ENCODE data around the gene HNRNPD. TPM values are rescaled to one million over a fixed set of nuclear protein-coding genes. Genes with fewer than 3 reads are reported as not detected.

Gene HNRNPD
- total RNA-seq, 1 experiment from 2014 or later: 580 TPM

DNA sequence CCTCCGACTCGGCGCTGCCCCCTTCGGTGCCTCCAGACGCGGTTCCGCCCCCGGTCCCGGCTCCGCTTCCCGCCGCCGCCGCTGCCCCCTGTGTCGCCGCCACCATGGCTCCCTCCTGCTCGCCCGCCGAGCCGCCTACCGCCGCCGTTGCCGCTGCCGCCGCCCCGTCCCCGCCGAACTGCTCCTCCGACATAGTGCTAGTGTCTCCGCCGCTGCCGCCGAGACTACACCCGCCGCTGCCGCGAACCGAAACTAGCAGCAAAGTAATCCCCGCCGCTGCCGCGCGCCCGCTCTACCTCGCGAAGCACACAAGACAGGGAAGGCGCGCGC is 340 bp downstream of the HNRNPD start (continued):
- TF ChIP-seq, protein P1, sequence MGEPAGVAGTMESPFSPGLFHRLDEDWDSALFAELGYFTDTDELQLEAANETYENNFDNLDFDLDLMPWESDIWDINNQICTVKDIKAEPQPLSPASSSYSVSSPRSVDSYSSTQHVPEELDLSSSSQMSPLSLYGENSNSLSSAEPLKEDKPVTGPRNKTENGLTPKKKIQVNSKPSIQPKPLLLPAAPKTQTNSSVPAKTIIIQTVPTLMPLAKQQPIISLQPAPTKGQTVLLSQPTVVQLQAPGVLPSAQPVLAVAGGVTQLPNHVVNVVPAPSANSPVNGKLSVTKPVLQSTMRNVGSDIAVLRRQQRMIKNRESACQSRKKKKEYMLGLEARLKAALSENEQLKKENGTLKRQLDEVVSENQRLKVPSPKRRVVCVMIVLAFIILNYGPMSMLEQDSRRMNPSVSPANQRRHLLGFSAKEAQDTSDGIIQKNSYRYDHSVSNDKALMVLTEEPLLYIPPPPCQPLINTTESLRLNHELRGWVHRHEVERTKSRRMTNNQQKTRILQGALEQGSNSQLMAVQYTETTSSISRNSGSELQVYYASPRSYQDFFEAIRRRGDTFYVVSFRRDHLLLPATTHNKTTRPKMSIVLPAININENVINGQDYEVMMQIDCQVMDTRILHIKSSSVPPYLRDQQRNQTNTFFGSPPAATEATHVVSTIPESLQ (CRISPR knock-in tag; IDR thresholded peaks at IDR 0.05): no peak
- TF ChIP-seq RELA (CRISPR knock-in tag; IDR thresholded peaks at IDR 0.05; ENCODE audit: borderline replicate concordance) (0 out of 2 replicates have a peak, but pooled peaks have one; percentile 45), PRRX2 (CRISPR knock-in tag; IDR thresholded peaks at IDR 0.05) (peak; percentile 47; the same call in 1 of the 2 replicates), TEAD4 (CRISPR knock-in tag; IDR thresholded peaks at IDR 0.05) (peak; percentile 55; the same call in 1 of the 2 replicates), ZNF396 (CRISPR knock-in tag; IDR thresholded peaks at IDR 0.05; ENCODE audit: borderline replicate concordance) (no peak), ZNF671 (CRISPR knock-in tag; IDR thresholded peaks at IDR 0.05) (peak; percentile 77; the same call in 1 of the 2 replicates), KAT7 (CRISPR knock-in tag; IDR thresholded peaks at IDR 0.05; ENCODE audit: borderline replicate concordance) (peak; percentile 64; the same call in 1 of the 2 replicates), MYBL2 (CRISPR knock-in tag; IDR thresholded peaks at IDR 0.05) (no peak; the same call in 1 of the 2 replicates), FOXP1 (CRISPR knock-in tag; IDR thresholded peaks at IDR 0.05; ENCODE audit: borderline replicate concordance) (peak; percentile 73; the same call in 1 of the 2 replicates), ELF4 (CRISPR knock-in tag; IDR thresholded peaks at IDR 0.05; ENCODE audit: low read depth) (no peak), GABPB1 (CRISPR knock-in tag; IDR thresholded peaks at IDR 0.05) (no peak), CBFB (CRISPR knock-in tag; IDR thresholded peaks at IDR 0.05; ENCODE audit: low read depth) (no peak), FOXJ3 (CRISPR knock-in tag; IDR thresholded peaks at IDR 0.05; ENCODE audit: borderline replicate concordance) (no peak), EMX1 (CRISPR knock-in tag; IDR thresholded peaks at IDR 0.05) (no peak), IRF2 (CRISPR knock-in tag; IDR thresholded peaks at IDR 0.05; ENCODE audit: borderline replicate concordance, low read depth) (no peak)
- TF ChIP-seq, protein P2, sequence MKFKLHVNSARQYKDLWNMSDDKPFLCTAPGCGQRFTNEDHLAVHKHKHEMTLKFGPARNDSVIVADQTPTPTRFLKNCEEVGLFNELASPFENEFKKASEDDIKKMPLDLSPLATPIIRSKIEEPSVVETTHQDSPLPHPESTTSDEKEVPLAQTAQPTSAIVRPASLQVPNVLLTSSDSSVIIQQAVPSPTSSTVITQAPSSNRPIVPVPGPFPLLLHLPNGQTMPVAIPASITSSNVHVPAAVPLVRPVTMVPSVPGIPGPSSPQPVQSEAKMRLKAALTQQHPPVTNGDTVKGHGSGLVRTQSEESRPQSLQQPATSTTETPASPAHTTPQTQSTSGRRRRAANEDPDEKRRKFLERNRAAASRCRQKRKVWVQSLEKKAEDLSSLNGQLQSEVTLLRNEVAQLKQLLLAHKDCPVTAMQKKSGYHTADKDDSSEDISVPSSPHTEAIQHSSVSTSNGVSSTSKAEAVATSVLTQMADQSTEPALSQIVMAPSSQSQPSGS (CRISPR knock-in tag; IDR thresholded peaks at IDR 0.05; ENCODE audit: borderline replicate concordance, low read depth): no peak
- TF ChIP-seq, protein P3, sequence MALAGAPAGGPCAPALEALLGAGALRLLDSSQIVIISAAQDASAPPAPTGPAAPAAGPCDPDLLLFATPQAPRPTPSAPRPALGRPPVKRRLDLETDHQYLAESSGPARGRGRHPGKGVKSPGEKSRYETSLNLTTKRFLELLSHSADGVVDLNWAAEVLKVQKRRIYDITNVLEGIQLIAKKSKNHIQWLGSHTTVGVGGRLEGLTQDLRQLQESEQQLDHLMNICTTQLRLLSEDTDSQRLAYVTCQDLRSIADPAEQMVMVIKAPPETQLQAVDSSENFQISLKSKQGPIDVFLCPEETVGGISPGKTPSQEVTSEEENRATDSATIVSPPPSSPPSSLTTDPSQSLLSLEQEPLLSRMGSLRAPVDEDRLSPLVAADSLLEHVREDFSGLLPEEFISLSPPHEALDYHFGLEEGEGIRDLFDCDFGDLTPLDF (CRISPR knock-in tag; IDR thresholded peaks at IDR 0.05): no peak
- TF ChIP-seq, protein P4, sequence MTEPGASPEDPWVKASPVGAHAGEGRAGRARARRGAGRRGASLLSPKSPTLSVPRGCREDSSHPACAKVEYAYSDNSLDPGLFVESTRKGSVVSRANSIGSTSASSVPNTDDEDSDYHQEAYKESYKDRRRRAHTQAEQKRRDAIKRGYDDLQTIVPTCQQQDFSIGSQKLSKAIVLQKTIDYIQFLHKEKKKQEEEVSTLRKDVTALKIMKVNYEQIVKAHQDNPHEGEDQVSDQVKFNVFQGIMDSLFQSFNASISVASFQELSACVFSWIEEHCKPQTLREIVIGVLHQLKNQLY (CRISPR knock-in tag; IDR thresholded peaks at IDR 0.05): no peak
- TF ChIP-seq, protein P5, sequence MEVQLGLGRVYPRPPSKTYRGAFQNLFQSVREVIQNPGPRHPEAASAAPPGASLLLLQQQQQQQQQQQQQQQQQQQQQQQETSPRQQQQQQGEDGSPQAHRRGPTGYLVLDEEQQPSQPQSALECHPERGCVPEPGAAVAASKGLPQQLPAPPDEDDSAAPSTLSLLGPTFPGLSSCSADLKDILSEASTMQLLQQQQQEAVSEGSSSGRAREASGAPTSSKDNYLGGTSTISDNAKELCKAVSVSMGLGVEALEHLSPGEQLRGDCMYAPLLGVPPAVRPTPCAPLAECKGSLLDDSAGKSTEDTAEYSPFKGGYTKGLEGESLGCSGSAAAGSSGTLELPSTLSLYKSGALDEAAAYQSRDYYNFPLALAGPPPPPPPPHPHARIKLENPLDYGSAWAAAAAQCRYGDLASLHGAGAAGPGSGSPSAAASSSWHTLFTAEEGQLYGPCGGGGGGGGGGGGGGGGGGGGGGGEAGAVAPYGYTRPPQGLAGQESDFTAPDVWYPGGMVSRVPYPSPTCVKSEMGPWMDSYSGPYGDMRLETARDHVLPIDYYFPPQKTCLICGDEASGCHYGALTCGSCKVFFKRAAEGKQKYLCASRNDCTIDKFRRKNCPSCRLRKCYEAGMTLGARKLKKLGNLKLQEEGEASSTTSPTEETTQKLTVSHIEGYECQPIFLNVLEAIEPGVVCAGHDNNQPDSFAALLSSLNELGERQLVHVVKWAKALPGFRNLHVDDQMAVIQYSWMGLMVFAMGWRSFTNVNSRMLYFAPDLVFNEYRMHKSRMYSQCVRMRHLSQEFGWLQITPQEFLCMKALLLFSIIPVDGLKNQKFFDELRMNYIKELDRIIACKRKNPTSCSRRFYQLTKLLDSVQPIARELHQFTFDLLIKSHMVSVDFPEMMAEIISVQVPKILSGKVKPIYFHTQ (CRISPR knock-in tag; IDR thresholded peaks at IDR 0.05): 0 out of 2 replicates have a peak, but pooled peaks have one; percentile 79
- TF ChIP-seq, protein P6, sequence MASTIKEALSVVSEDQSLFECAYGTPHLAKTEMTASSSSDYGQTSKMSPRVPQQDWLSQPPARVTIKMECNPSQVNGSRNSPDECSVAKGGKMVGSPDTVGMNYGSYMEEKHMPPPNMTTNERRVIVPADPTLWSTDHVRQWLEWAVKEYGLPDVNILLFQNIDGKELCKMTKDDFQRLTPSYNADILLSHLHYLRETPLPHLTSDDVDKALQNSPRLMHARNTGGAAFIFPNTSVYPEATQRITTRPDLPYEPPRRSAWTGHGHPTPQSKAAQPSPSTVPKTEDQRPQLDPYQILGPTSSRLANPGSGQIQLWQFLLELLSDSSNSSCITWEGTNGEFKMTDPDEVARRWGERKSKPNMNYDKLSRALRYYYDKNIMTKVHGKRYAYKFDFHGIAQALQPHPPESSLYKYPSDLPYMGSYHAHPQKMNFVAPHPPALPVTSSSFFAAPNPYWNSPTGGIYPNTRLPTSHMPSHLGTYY (CRISPR knock-in tag; IDR thresholded peaks at IDR 0.05): no peak
- TF ChIP-seq, protein P7, sequence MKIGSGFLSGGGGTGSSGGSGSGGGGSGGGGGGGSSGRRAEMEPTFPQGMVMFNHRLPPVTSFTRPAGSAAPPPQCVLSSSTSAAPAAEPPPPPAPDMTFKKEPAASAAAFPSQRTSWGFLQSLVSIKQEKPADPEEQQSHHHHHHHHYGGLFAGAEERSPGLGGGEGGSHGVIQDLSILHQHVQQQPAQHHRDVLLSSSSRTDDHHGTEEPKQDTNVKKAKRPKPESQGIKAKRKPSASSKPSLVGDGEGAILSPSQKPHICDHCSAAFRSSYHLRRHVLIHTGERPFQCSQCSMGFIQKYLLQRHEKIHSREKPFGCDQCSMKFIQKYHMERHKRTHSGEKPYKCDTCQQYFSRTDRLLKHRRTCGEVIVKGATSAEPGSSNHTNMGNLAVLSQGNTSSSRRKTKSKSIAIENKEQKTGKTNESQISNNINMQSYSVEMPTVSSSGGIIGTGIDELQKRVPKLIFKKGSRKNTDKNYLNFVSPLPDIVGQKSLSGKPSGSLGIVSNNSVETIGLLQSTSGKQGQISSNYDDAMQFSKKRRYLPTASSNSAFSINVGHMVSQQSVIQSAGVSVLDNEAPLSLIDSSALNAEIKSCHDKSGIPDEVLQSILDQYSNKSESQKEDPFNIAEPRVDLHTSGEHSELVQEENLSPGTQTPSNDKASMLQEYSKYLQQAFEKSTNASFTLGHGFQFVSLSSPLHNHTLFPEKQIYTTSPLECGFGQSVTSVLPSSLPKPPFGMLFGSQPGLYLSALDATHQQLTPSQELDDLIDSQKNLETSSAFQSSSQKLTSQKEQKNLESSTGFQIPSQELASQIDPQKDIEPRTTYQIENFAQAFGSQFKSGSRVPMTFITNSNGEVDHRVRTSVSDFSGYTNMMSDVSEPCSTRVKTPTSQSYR (CRISPR knock-in tag; IDR thresholded peaks at IDR 0.05): no peak

Measured in WTC11 (cell line).